Ascending aorta (tissue), 2 donors: ENCODE results near the gene RICTOR. TPM values are rescaled to one million over a fixed set of nuclear protein-coding genes. Genes with fewer than 3 reads are reported as not detected.
A peak's percentile ranks its signal among the peaks of the same experiment; 100 is the strongest.

ENCODE experiments used
- DNase-seq, 2 donors: peaks; one replicate each; pipeline ENCODE4 v3.0.0-alpha.2; 2019; ENCODE audit warnings: low spot score in 2 of 2
- H3K27ac ChIP-seq, 2 donors: fragments of 200-600 bp; sonication (generic); one replicate each; pipeline ENCODE4 v1.5.1; 2016 to 2017; ENCODE audit warnings: mild to moderate bottlenecking in 1 of 2
- H3K27me3 ChIP-seq: fragments of 200-600 bp; sonication (generic); one replicate; pipeline ENCODE4 v1.5.1; 2017
- H3K36me3 ChIP-seq, 2 donors: fragments of 200-600 bp; sonication (generic); one replicate each; pipeline ENCODE4 v1.5.1; 2016
- H3K4me1 ChIP-seq, 2 donors: fragments of 200-600 bp; sonication (generic); one replicate each; pipeline ENCODE4 v1.5.1; 2016 to 2017; ENCODE audit warnings: mild to moderate bottlenecking in 1 of 2
- H3K4me3 ChIP-seq, 2 donors: fragments of 200-600 bp; sonication (generic); one replicate each; pipeline ENCODE4 v1.5.1; 2016 to 2017; ENCODE audit warnings: mild to moderate bottlenecking in 1 of 2
- H3K9me3 ChIP-seq, 2 donors: fragments of 200-600 bp; sonication (generic); one replicate each; pipeline ENCODE4 v1.5.1; 2016
- CTCF ChIP-seq, 3 experiments: fragments of 200-600 bp in 2 of 3; fragments of 450-650 bp in 1 of 3; sonication (generic) in 2 of 3; IDR thresholded peaks; one replicate each; pipeline ENCODE4 v1.5.1; 2016 to 2019; ENCODE audit warnings: antibody characterized with exemption in 3 of 3, mild to moderate bottlenecking in 1 of 3, moderate library complexity in 1 of 3
- intact Hi-C: fragments of 100-400 bp; cut with DNase I; formaldehyde crosslinking; loops from one replicate; pipeline ENCODE4 v1.15.1; 2023
- total RNA-seq: library from RNA; depleted of rRNA; stranded (reverse); fragments of >200 nt; gene quantifications from one replicate; pipeline ENCODE4 v1.1.0, GENCODE V29; 2016

The RICTOR gene
- total RNA-seq, 1 donor from 2014 or later: 12.1 TPM

DNA sequence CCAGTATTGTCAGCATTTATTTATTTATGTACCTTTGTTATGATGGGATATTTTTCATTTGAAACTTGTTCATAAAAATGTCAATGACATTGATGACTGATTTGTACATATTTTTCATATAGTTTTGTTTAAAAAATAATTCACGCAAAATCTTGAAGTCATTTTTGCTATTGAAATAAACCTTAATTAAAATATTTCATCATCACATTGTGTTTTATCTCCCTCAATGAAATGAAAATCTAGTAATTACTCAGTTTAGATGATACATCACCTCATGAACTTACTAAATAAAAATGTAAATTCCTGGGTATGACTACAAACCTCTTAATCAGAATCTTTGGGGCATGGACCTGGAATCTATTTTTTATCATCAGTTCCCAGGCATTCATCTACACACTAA, 138.8 kb downstream of the RICTOR start:
- Histone ChIP-seq H3K9me3 (no peaks in the 10 kb centered on the region), H3K4me3 (no peak overlapping the region), H3K27me3 (no peaks in the 10 kb centered on the region), H3K4me1 (no peaks in the 10 kb centered on the region), H3K27ac (no peak overlapping the region), H3K36me3 (peaks cover 27 to 53% of the 10 kb centered on the region in 2 donors)
- intact Hi-C loops: no loop called here
- no peak for TF ChIP-seq CTCF (IDR thresholded peaks at IDR 0.05)
- no peak for DNase-seq

DNA sequence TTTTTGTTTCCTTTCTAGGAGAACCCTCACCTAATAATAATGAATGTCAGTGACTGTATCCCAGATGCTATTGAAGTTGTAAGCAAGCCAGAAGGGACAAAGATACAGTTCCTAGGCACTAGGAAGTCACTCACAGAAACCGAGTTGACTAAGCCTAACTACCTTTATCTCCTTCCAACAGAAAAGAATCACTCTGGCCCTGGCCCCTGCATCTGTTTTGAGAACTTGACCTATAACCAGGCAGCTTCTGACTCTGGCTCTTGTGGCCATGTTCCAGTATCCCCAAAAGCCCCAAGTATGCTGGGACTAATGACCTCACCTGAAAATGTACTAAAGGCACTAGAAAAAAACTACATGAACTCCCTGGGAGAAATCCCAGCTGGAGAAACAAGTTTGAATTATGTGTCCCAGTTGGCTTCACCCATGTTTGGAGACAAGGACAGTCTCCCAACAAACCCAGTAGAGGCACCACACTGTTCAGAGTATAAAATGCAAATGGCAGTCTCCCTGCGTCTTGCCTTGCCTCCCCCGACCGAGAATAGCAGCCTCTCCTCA, 141.3 kb downstream of the RICTOR start:
- DNase-seq: no peak
- H3K27me3 ChIP-seq: no peaks in the 10 kb centered on the region
- no peaks in the 10 kb centered on the region for H3K4me1 ChIP-seq
- no peak for TF ChIP-seq CTCF (IDR thresholded peaks at IDR 0.05)
- intact Hi-C loops: no loop called here
- H3K36me3 ChIP-seq: peaks cover 37 to 59% of the 10 kb centered on the region in 2 donors
- H3K9me3 ChIP-seq: no peaks in the 10 kb centered on the region
- no peak overlapping the region for H3K4me3 ChIP-seq
- H3K27ac ChIP-seq: no peak overlapping the region

DNA sequence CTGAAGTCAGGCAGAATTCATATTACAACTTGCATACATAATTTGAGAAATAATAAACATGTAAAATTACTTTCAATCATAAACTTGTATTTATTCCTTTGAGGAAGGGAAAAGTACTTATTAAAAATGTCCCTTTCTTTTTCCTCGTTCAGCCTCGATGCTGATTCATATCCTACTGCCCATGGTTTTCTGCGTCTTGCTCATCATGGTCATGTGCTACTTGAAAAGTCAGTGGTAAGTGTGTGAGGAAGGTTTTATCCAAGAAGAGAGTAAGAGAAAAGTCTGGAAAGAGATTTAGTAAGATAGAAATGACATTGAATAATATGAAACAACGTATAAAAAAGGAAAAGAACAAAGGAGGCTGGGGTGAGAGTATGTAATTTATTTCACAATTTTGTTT, 142.5 kb downstream of the RICTOR start:
- Histone ChIP-seq H3K9me3 (no peaks in the 10 kb centered on the region), H3K27ac (no peak overlapping the region), H3K27me3 (no peaks in the 10 kb centered on the region), H3K36me3 (peaks cover 44 to 65% of the 10 kb centered on the region in 2 donors), H3K4me3 (no peak overlapping the region), H3K4me1 (no peaks in the 10 kb centered on the region)
- intact Hi-C loops: no loop called here
- no peak for DNase-seq
- no peak for TF ChIP-seq CTCF (IDR thresholded peaks at IDR 0.05)

DNA sequence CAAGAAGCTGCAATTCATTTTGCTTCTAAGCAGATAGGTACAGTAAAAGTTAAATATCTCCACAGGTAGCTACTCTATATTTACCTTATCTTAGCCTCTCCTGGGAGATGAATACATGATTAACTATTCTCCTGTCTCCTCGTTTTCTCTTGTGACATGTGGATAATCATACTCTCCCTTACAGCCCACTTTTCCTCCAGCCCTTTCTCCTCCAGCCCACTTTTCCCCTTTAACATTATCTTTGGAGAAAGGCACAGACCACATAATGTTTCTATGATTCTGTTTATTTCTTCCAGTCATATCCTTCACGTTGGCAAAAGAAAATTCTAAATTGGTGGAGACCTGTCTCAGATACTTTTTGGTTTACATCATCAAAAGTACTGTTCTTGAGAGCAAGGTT, 144.4 kb downstream of the RICTOR start:
- Histone ChIP-seq H3K9me3 (no peaks in the 10 kb centered on the region), H3K36me3 (peaks cover 43 to 62% of the 10 kb centered on the region in 2 donors), H3K4me3 (no peak overlapping the region), H3K27me3 (no peaks in the 10 kb centered on the region), H3K27ac (peak overlapping the region in 1 of 2 donors; percentile 2), H3K4me1 (peaks cover 0 to under 1% of the 10 kb centered on the region in 2 donors)
- intact Hi-C loops: no loop called here
- no peak for DNase-seq
- no peak for TF ChIP-seq CTCF (IDR thresholded peaks at IDR 0.05)

DNA sequence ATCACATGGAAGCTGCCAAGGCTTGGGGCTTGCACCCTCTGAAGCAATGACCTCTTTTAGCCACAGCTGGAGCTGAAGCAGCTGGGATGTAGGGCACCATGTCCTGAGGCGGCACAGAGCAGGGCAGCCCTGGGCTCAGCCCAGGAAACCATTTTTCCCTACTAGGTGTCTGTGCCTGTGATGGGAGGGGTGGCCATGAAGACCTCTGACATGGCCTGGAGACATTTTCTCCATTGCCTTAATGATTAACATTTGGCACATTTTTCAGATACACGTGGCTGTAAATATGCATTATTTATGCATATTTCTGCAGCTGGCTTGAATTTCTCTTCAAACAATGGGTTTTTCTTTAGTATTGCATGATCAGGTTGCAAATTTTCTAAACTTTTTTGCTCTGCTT, 146.7 kb downstream of the RICTOR start:
- Histone ChIP-seq H3K27ac (no peak overlapping the region), H3K27me3 (no peaks in the 10 kb centered on the region), H3K36me3 (peaks cover 28 to 45% of the 10 kb centered on the region in 2 donors), H3K4me1 (peaks cover 5 to 8% of the 10 kb centered on the region in 2 donors), H3K9me3 (no peaks in the 10 kb centered on the region), H3K4me3 (no peak overlapping the region)
- TF ChIP-seq CTCF (IDR thresholded peaks at IDR 0.05): no peak
- no peak for DNase-seq
- intact Hi-C loops: no loop called here

DNA sequence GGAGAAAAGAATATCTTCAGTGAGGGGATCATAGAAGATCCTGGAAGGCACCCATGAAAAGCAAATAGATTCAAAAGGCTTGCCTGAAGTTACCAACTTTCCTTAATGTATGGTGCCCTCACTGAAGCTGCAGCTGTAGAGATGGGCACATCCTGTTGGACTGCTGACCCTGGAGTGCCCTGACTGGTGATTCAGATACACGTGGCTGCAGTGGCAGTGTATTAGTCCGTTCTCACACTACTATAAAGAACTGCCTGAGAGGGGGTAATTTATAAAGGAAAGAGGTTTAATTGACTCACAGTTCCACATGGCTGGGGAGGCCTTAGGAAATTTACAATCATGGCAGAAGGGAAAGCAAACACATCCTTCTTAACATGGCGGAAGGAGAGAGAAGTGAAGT, 148.1 kb downstream of the RICTOR start:
- no peak overlapping the region for H3K4me3 ChIP-seq
- intact Hi-C loops: no loop called here
- peaks cover 5 to 8% of the 10 kb centered on the region in 2 donors for H3K4me1 ChIP-seq
- H3K27me3 ChIP-seq: no peaks in the 10 kb centered on the region
- DNase-seq: no peak
- H3K27ac ChIP-seq: no peak overlapping the region
- no peak for TF ChIP-seq CTCF (IDR thresholded peaks at IDR 0.05)
- H3K9me3 ChIP-seq: no peaks in the 10 kb centered on the region
- H3K36me3 ChIP-seq: peaks cover 31 to 51% of the 10 kb centered on the region in 2 donors
